HEK293T (cell line): ENCODE results near the gene DPP4.

Source experiments
- CTCF ChIA-PET: fragments of 350-600 bp; formaldehyde crosslinking; extraction: SDS; loops from one replicate; lab custom pipeline; 2021; ENCODE audit warnings: antibody characterized with exemption, inconsistent platforms; lab: Yijun Ruan, JAX
- POLR2A ChIA-PET: fragments of 350-600 bp; formaldehyde crosslinking; extraction: SDS; loops from one replicate; lab custom pipeline; 2020; ENCODE audit warnings: antibody characterized with exemption, inconsistent platforms; lab: Yijun Ruan, JAX
- DNase-seq: peaks from one replicate; pipeline ENCODE4 v3.0.0; 2012; ENCODE audit warnings: mixed read lengths; ENCODE audit errors: extremely low spot score
- ARNT ChIP-seq: fragments of 450-650 bp; IDR thresholded peaks from 2 replicates; pipeline ENCODE4 v1.6.1; 2017; ENCODE audit warnings: mild to moderate bottlenecking
- BHLHE40 ChIP-seq: fragments of 450-650 bp; IDR thresholded peaks from 2 replicates; pipeline ENCODE4 v1.6.1; 2016; ENCODE audit warnings: mild to moderate bottlenecking, moderate library complexity, borderline replicate concordance
- CTBP1 ChIP-seq: fragments of 450-650 bp; IDR thresholded peaks from 2 replicates; pipeline ENCODE4 v1.6.1; 2016; ENCODE audit warnings: borderline replicate concordance
- ELF4 ChIP-seq: fragments of 450-650 bp; IDR thresholded peaks from 2 replicates; pipeline ENCODE4 v1.6.1; 2017; ENCODE audit warnings: antibody characterized with exemption
- FOXA1 ChIP-seq: fragments of 450-650 bp; IDR thresholded peaks from 2 replicates; pipeline ENCODE4 v1.6.1; 2016; ENCODE audit warnings: mild to moderate bottlenecking
- FOXK2 ChIP-seq: fragments of 450-650 bp; IDR thresholded peaks from 2 replicates; pipeline ENCODE4 v1.6.1; 2016; ENCODE audit warnings: mild to moderate bottlenecking
- FOXM1 ChIP-seq: fragments of 450-650 bp; IDR thresholded peaks from 2 replicates; pipeline ENCODE4 v1.6.1; 2017; ENCODE audit warnings: mild to moderate bottlenecking, borderline replicate concordance
- HDGF ChIP-seq: fragments of 450-650 bp; IDR thresholded peaks from 2 replicates; pipeline ENCODE4 v1.6.1; 2017; ENCODE audit warnings: antibody characterized with exemption, borderline replicate concordance
- L3MBTL2 ChIP-seq: fragments of 450-650 bp; conservative IDR thresholded peaks from 2 replicates; pipeline ENCODE4 v1.6.1; 2016; ENCODE audit warnings: mild to moderate bottlenecking
- LEF1 ChIP-seq: fragments of 450-650 bp; IDR thresholded peaks from 2 replicates; pipeline ENCODE4 v1.6.1; 2017; ENCODE audit warnings: mild to moderate bottlenecking, borderline replicate concordance
- NFRKB ChIP-seq: fragments of 450-650 bp; IDR thresholded peaks from 2 replicates; pipeline ENCODE4 v1.6.1; 2016; ENCODE audit warnings: mild to moderate bottlenecking, moderate library complexity
- PKNOX1 ChIP-seq: fragments of 450-650 bp; IDR thresholded peaks from 2 replicates; pipeline ENCODE4 v1.6.1; 2016
- SP1 ChIP-seq: fragments of 450-650 bp; IDR thresholded peaks from 2 replicates; pipeline ENCODE4 v1.6.1; 2017
- SUZ12 ChIP-seq: fragments of 450-650 bp; IDR thresholded peaks from 2 replicates; pipeline ENCODE4 v1.6.1; 2016; ENCODE audit warnings: mild to moderate bottlenecking
- TARDBP ChIP-seq: fragments of 450-650 bp; IDR thresholded peaks from 2 replicates; pipeline ENCODE4 v1.6.1; 2016
- ZNF384 ChIP-seq: fragments of 450-650 bp; IDR thresholded peaks from 2 replicates; pipeline ENCODE4 v1.6.1; 2016

The DPP4 gene

GRCh38 chr2:161974461-161974860, 99.6 kb downstream of the DPP4 start:
- POLR2A ChIA-PET: interaction anchor here (0.7 kb wide), 1 partner anchor 20 kb away, joined by 4 read pairs; no protein-coding TSS in a partner anchor
- CTCF ChIA-PET: no interaction called here
- TF ChIP-seq TARDBP (no peak), LEF1 (no peak), PKNOX1 (no peak), SP1 (no peak), ARNT (no peak), ZNF384 (no peak), L3MBTL2 (no peak), FOXK2 (no peak), CTBP1 (no peak), BHLHE40 (no peak), SUZ12 (no peak), ELF4 (no peak), HDGF (no peak), FOXM1 (no peak), NFRKB (no peak), FOXA1 (no peak)
- DNase-seq: no peak

GRCh38 chr2:161972866-161973265, 101.1 kb downstream of the DPP4 start:
- TF ChIP-seq SUZ12: no peak
- no peak for TF ChIP-seq CTBP1
- no peak for TF ChIP-seq LEF1
- no peak for TF ChIP-seq ARNT
- no peak for TF ChIP-seq SP1
- no peak for TF ChIP-seq L3MBTL2
- TF ChIP-seq PKNOX1: no peak
- no peak for TF ChIP-seq BHLHE40
- TF ChIP-seq FOXK2: no peak
- DNase-seq: no peak
- ChIA-PET POLR2A (no interaction called here), CTCF (interaction anchor here (0.8 kb wide), 1 partner anchor 234 kb away, joined by 3 read pairs; no protein-coding TSS in a partner anchor)

GRCh38 chr2:161972232-161972631, 101.8 kb downstream of the DPP4 start:
- CTCF ChIA-PET: no interaction called here
- no peak for DNase-seq
- TF ChIP-seq LEF1 (no peak), NFRKB (no peak), ZNF384 (no peak)
- POLR2A ChIA-PET: no interaction called here

- POLR2A ChIA-PET: no interaction called here
- CTCF ChIA-PET: no interaction called here
- no peak for TF ChIP-seq ARNT
- no peak for TF ChIP-seq BHLHE40
- TF ChIP-seq FOXM1: no peak
- no peak for TF ChIP-seq CTBP1
- no peak for TF ChIP-seq FOXK2
- no peak for TF ChIP-seq LEF1
- TF ChIP-seq ZNF384: no peak
- TF ChIP-seq TARDBP: no peak
- no peak for DNase-seq
Observed at GRCh38 chr2:161971551-161971950, 102.5 kb downstream of the DPP4 start.

- no peak for DNase-seq
- TF ChIP-seq PKNOX1 (no peak), FOXM1 (no peak), LEF1 (no peak), FOXA1 (no peak), FOXK2 (no peak), BHLHE40 (no peak), SP1 (no peak), CTBP1 (no peak)
- CTCF ChIA-PET: no interaction called here
- POLR2A ChIA-PET: no interaction called here
Observed at GRCh38 chr2:161969159-161969558, 104.9 kb downstream of the DPP4 start.

- no peak for TF ChIP-seq ZNF384
- no peak for TF ChIP-seq SUZ12
- TF ChIP-seq FOXM1: no peak
- TF ChIP-seq ARNT: no peak
- TF ChIP-seq LEF1: no peak
- no peak for TF ChIP-seq PKNOX1
- no peak for TF ChIP-seq CTBP1
- no peak for TF ChIP-seq ELF4
- no peak for TF ChIP-seq L3MBTL2
- no peak for TF ChIP-seq FOXA1
- no peak for TF ChIP-seq FOXK2
- no peak for TF ChIP-seq TARDBP
- no peak for TF ChIP-seq HDGF
- no peak for TF ChIP-seq BHLHE40
- no peak for TF ChIP-seq NFRKB
- ChIA-PET CTCF (no interaction called here), POLR2A (no interaction called here)
- no peak for DNase-seq
Observed at GRCh38 chr2:161965994-161966393, 108.0 kb downstream of the DPP4 start.
